K562 (cell line): ENCODE data around the gene LINC00632. TPM values are rescaled to one million over a fixed set of nuclear protein-coding genes. Genes with fewer than 3 reads are reported as not detected.

Experiments used
- ATAC-seq: fragments of 200-7000 bp; cut with Tn5 transposase; 3 replicates; pipeline ENCODE4 v1.9.1; 2020; ENCODE audit warnings: moderate library complexity
- BruUV-seq: library from RNA; stranded (reverse); fragments of 400-500 nt; replicated peaks from 2 replicates; lab custom pipeline; 2021; lab: Mats Ljungman, UMichigan
- CTCF ChIA-PET: fragments of 300-600 bp; formaldehyde crosslinking; extraction: SDS; loops from one replicate; lab custom pipeline; 2021; ENCODE audit warnings: low intra/inter-chr PET ratio; lab: Yijun Ruan, JAX
- POLR2A ChIA-PET: fragments of 300-600, 350-650 bp; sonication (Branson Sonifier 250); formaldehyde crosslinking; extraction: SDS; loops from one replicate; lab custom pipeline; 2021; ENCODE audit warnings: antibody characterized with exemption, inconsistent platforms; lab: Yijun Ruan, JAX
- DNase-seq, 4 experiments: peaks; one replicate each; pipeline versions ENCODE4 v3.0.0 to v3.0.0-alpha.2; 2011 to 2018; ENCODE audit warnings: low spot score in 3 of 4, mixed read lengths in 3 of 4; ENCODE audit errors: extremely low read depth in 1 of 4
- FAIRE-seq: peaks from 2 replicates; lab custom pipeline; 2011; peaks lifted over from hg19 to GRCh38; lab: Jason Lieb, UNC
- H2AFZ ChIP-seq: 2 replicates; pipeline ENCODE4 v1.6.0; 2011; ENCODE audit warnings: low read depth, low read length, control low read depth, inconsistent platforms
- H3K27ac ChIP-seq: fragments of 200-600 bp; 3 replicates; pipeline ENCODE4 v1.8.0; 2011; ENCODE audit warnings: low read depth, mild to moderate bottlenecking, control low read depth, inconsistent platforms, low read length, moderate library complexity, mixed read lengths; ENCODE audit errors: extremely low read depth
- H3K27me3 ChIP-seq, 2 experiments: fragments of 300-600 bp in 1 of 2; 2 replicates in 1 of 2; 3 replicates in 1 of 2; pipeline versions ENCODE4 v1.6.0 to v1.8.0; 2011; ENCODE audit warnings: inconsistent platforms in 2 of 2, low read length in 2 of 2, mild to moderate bottlenecking in 1 of 2, mixed read lengths in 1 of 2, moderate library complexity in 1 of 2; ENCODE audit not compliant: control insufficient read depth in 2 of 2, insufficient read depth in 2 of 2
- H3K36me3 ChIP-seq: fragments of 300-600 bp; 3 replicates; pipeline ENCODE4 v1.8.0; 2011; ENCODE audit warnings: mild to moderate bottlenecking, low read length, inconsistent platforms; ENCODE audit not compliant: control insufficient read depth, insufficient read depth
- H3K4me1 ChIP-seq, 2 experiments: fragments of 200-600 bp in 1 of 2; replicated peaks in 1 of 2; 2 replicates in 1 of 2; 3 replicates in 1 of 2; pipeline versions ENCODE4 v1.5.1 to v1.8.0; 2011; ENCODE audit warnings: inconsistent platforms in 2 of 2, low read length in 2 of 2, mild to moderate bottlenecking in 1 of 2, mixed read lengths in 1 of 2, moderate library complexity in 1 of 2; ENCODE audit not compliant: control insufficient read depth in 2 of 2, insufficient read depth in 2 of 2
- H3K4me2 ChIP-seq: 2 replicates; pipeline ENCODE4 v1.6.1; 2011; ENCODE audit warnings: low read length, control low read depth, inconsistent platforms, mixed read lengths; ENCODE audit not compliant: insufficient read depth
- H3K4me3 ChIP-seq: fragments of 200-600 bp; sonication (generic), shearing (Covaris generic); 2 replicates; pipeline ENCODE4 v1.5.1; 2016; ENCODE audit warnings: control low read depth, inconsistent platforms
- H3K79me2 ChIP-seq: fragments of 200-600 bp; 3 replicates; pipeline ENCODE4 v1.8.0; 2011; ENCODE audit warnings: low read length, inconsistent platforms; ENCODE audit not compliant: control insufficient read depth, insufficient read depth
- H3K9ac ChIP-seq, 2 experiments: 2 replicates each; pipeline versions ENCODE4 v1.6.0 to v1.6.1; 2011; ENCODE audit warnings: low read depth in 2 of 2, low read length in 2 of 2, control low read depth in 1 of 2, inconsistent platforms in 1 of 2, mild to moderate bottlenecking in 1 of 2, mixed read lengths in 1 of 2; ENCODE audit not compliant: insufficient read depth in 1 of 2
- H3K9me1 ChIP-seq: one replicate; pipeline ENCODE4 v1.6.0; 2011; ENCODE audit warnings: inconsistent platforms, mild to moderate bottlenecking, low read length, moderate library complexity; ENCODE audit not compliant: control insufficient read depth, insufficient read depth
- H3K9me3 ChIP-seq: replicated peaks from 2 replicates; pipeline ENCODE4 v1.5.1; 2011; ENCODE audit warnings: low read depth, low read length, inconsistent platforms; ENCODE audit not compliant: control insufficient read depth, insufficient read depth
- H4K20me1 ChIP-seq: replicated peaks from 2 replicates; pipeline ENCODE4 v1.6.1; 2011; ENCODE audit warnings: low read length, inconsistent platforms, mixed read lengths; ENCODE audit not compliant: control insufficient read depth, insufficient read depth
- CEBPG ChIP-seq, 3 experiments: fragments of 200-800 bp in 1 of 3; sonication (Bioruptor generic) in 1 of 3; sonication (generic) in 1 of 3; formaldehyde crosslinking in 1 of 3; IDR thresholded peaks in 2 of 3; conservative IDR thresholded peaks in 1 of 3; 2 replicates each; pipeline versions ENCODE4 v1.6.1 to v1.8.0; 2016 to 2022; ENCODE audit warnings: missing compliant biosample characterization in 2 of 3, missing genetic modification characterization in 2 of 3, mild to moderate bottlenecking in 1 of 3, missing genetic modification reagents in 1 of 3
- FOSL1 ChIP-seq: fragments of 200-800 bp; sonication (Bioruptor generic); conservative IDR thresholded peaks from 2 replicates; pipeline ENCODE4 v1.6.1; 2016; ENCODE audit warnings: missing genetic modification characterization, missing compliant biosample characterization
- HDAC1 ChIP-seq, 2 experiments: fragments of 450-650 bp; IDR thresholded peaks; 2 replicates each; pipeline ENCODE4 v1.6.1; 2016 to 2017; ENCODE audit warnings: inconsistent platforms in 1 of 2, mild to moderate bottlenecking in 1 of 2, moderate library complexity in 1 of 2
- POLR3A ChIP-seq: IDR thresholded peaks from 2 replicates; pipeline ENCODE4 v1.6.1; 2011; ENCODE audit warnings: borderline replicate concordance, mild to moderate bottlenecking, moderate library complexity; ENCODE audit not compliant: insufficient read length, insufficient read depth; ENCODE audit errors: extremely low read depth
- PURB ChIP-seq: sonication (generic); formaldehyde crosslinking; IDR thresholded peaks from 2 replicates; pipeline ENCODE4 v1.9.0; 2021; ENCODE audit warnings: low read depth, mild to moderate bottlenecking, missing genetic modification reagents
- STAT6 ChIP-seq: sonication (generic); formaldehyde crosslinking; IDR thresholded peaks from 2 replicates; pipeline ENCODE4 v1.8.1; 2023; ENCODE audit warnings: mild to moderate bottlenecking, missing genetic modification reagents
- WGBS: fragments of 100-300 bp; shearing (Covaris generic); methylation state at CpG from one replicate; pipeline ENCODE4 v1.1.6; 2016; ENCODE audit warnings: low coverage, mixed read lengths; ENCODE audit not compliant: insufficient coverage; ENCODE audit errors: missing lambda C conversion rate; 5-methylcytosine and 5-hydroxymethylcytosine counted together
- in situ Hi-C: fragments of 300-500 bp; cut with MboI; formaldehyde crosslinking; loops from 4 replicates; pipeline ENCODE4 v1.15.0; 2018; ENCODE audit warnings: inconsistent platforms, mixed read lengths
- intact Hi-C: fragments of 100-400 bp; cut with micrococcal nuclease; formaldehyde crosslinking; loops from 2 replicates; pipeline ENCODE4 v1.14.2; 2022
- polyA plus RNA-seq, 8 experiments: library from polyadenylated mRNA; depleted of rRNA in 4 of 8; stranded (reverse) in 5 of 8; unstranded in 3 of 8; fragments of >200 nt; fragmentation: Nextera tagmentation in 2 of 8; fragmentation: Illumina TruSeq in 1 of 8; extraction: Ambion mirVana in 2 of 8; extraction: Trizol in 1 of 8; gene quantifications; 2 replicates each; pipeline versions ENCODE4 v1.2.1 to v1.2.3, GENCODE V29; 2011 to 2014; ENCODE audit warnings: inconsistent platforms in 1 of 8, missing spikeins in 1 of 8
- total RNA-seq, 7 experiments: library from RNA; depleted of rRNA in 6 of 7; stranded (reverse); fragments of >200 nt in 6 of 7; fragmentation: Illumina TruSeq in 2 of 7; extraction: Trizol in 2 of 7; gene quantifications; 2 replicates each; pipeline versions ENCODE4 v1.2.1 to v1.2.3, GENCODE V29; 2011 to 2021; ENCODE audit warnings: low replicate concordance in 1 of 7
- TF ChIP-seq, protein P1 (sequence below): fragments of 250-450 bp; sonication (Bioruptor Pico); IDR thresholded peaks from 2 replicates; pipeline ENCODE4 v1.4.0; 2020
- TF ChIP-seq, protein P2 (sequence below): fragments of 150-350 bp; IDR thresholded peaks from 2 replicates; pipeline ENCODE4 v1.6.1; 2014; ENCODE audit warnings: low read depth, mild to moderate bottlenecking, low read length, borderline replicate concordance

LINC00632 gene
- total and polyA plus RNA-seq, 9 of the 15 experiments (the other 6 are each of a cell fraction or from before 2014, with no cell fraction given), result 0.06 to 0.20 TPM; not detected in 7

DNA sequence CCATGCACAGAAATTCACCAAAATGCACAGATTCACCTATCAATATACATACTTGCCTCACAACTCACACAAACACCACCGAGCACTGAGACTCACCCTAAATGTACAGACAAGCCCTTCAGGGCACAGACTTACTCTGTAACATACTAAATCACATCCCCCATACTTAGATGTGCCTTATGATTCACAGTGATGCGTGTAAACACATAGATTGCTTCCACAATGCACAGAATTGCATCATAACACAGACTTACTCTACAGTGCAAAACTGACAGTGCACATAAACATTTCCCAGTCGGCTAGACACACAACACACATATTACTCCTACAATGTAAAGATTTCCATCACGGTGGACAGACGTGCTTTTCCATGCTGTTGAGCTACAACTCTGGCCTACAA is 6.2 kb downstream of the LINC00632 start:
- Histone ChIP-seq H3K27me3 (no peaks in the 10 kb centered on the region; a peak in 1 of 5 replicates), H2AFZ (no peak overlapping the region), H3K4me2 (no peak overlapping the region), H3K4me3 (no peak overlapping the region), H3K9me3 (no peaks in the 10 kb centered on the region), H3K9me1 (no peaks in the 10 kb centered on the region), H4K20me1 (no peaks in the 10 kb centered on the region), H3K27ac (no peak overlapping the region), H3K9ac (no peak overlapping the region), H3K4me1 (no peaks in the 10 kb centered on the region), H3K36me3 (no peaks in the 10 kb centered on the region), H3K79me2 (no peaks in the 10 kb centered on the region)
- in situ Hi-C loops, result no loop called here
- WGBS, result 0% methylated on average over 3 of the region's 5 CpGs
- ChIA-PET POLR2A (no interaction called here), CTCF (no interaction called here)
- intact Hi-C loops, result no loop called here
- ATAC-seq (no peak), FAIRE-seq (no peak), DNase-seq (no peak)
- BruUV-seq, result no TSS peak
- TF ChIP-seq STAT6 (CRISPR knock-in tag) (no peak), POLR3A (no peak), CEBPG (CRISPR knock-in tag; IDR thresholded peaks at IDR 0.05) (no peak), CEBPG (tag; conservative IDR thresholded peaks at IDR 0.05 in 1 of 2, IDR thresholded peaks at IDR 0.05 in 1 of 2) (peak; percentile 59 to 86), HDAC1 (IDR thresholded peaks at IDR 0.05) (no peak), PURB (CRISPR knock-in tag) (no peak), FOSL1 (no peak)
- TF ChIP-seq, protein P1, sequence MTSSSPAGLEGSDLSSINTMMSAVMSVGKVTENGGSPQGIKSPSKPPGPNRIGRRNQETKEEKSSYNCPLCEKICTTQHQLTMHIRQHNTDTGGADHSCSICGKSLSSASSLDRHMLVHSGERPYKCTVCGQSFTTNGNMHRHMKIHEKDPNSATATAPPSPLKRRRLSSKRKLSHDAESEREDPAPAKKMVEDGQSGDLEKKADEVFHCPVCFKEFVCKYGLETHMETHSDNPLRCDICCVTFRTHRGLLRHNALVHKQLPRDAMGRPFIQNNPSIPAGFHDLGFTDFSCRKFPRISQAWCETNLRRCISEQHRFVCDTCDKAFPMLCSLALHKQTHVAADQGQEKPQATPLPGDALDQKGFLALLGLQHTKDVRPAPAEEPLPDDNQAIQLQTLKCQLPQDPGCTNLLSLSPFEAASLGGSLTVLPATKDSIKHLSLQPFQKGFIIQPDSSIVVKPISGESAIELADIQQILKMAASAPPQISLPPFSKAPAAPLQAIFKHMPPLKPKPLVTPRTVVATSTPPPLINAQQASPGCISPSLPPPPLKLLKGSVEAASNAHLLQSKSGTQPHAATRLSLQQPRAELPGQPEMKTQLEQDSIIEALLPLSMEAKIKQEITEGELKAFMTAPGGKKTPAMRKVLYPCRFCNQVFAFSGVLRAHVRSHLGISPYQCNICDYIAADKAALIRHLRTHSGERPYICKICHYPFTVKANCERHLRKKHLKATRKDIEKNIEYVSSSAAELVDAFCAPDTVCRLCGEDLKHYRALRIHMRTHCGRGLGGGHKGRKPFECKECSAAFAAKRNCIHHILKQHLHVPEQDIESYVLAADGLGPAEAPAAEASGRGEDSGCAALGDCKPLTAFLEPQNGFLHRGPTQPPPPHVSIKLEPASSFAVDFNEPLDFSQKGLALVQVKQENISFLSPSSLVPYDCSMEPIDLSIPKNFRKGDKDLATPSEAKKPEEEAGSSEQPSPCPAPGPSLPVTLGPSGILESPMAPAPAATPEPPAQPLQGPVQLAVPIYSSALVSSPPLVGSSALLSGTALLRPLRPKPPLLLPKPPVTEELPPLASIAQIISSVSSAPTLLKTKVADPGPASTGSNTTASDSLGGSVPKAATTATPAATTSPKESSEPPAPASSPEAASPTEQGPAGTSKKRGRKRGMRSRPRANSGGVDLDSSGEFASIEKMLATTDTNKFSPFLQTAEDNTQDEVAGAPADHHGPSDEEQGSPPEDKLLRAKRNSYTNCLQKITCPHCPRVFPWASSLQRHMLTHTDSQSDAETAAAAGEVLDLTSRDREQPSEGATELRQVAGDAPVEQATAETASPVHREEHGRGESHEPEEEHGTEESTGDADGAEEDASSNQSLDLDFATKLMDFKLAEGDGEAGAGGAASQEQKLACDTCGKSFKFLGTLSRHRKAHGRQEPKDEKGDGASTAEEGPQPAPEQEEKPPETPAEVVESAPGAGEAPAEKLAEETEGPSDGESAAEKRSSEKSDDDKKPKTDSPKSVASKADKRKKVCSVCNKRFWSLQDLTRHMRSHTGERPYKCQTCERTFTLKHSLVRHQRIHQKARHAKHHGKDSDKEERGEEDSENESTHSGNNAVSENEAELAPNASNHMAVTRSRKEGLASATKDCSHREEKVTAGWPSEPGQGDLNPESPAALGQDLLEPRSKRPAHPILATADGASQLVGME (CRISPR knock-in tag), result no peak
- TF ChIP-seq, protein P2, sequence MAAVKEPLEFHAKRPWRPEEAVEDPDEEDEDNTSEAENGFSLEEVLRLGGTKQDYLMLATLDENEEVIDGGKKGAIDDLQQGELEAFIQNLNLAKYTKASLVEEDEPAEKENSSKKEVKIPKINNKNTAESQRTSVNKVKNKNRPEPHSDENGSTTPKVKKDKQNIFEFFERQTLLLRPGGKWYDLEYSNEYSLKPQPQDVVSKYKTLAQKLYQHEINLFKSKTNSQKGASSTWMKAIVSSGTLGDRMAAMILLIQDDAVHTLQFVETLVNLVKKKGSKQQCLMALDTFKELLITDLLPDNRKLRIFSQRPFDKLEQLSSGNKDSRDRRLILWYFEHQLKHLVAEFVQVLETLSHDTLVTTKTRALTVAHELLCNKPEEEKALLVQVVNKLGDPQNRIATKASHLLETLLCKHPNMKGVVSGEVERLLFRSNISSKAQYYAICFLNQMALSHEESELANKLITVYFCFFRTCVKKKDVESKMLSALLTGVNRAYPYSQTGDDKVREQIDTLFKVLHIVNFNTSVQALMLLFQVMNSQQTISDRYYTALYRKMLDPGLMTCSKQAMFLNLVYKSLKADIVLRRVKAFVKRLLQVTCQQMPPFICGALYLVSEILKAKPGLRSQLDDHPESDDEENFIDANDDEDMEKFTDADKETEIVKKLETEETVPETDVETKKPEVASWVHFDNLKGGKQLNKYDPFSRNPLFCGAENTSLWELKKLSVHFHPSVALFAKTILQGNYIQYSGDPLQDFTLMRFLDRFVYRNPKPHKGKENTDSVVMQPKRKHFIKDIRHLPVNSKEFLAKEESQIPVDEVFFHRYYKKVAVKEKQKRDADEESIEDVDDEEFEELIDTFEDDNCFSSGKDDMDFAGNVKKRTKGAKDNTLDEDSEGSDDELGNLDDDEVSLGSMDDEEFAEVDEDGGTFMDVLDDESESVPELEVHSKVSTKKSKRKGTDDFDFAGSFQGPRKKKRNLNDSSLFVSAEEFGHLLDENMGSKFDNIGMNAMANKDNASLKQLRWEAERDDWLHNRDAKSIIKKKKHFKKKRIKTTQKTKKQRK, result no peak
